Germinal center (tissue), 1 donor: ENCODE measurements around the gene DBN1.
A peak's percentile ranks its signal among the peaks of the same experiment; 100 is the strongest.

ENCODE experiments used
- DNase-seq: peaks from one replicate; pipeline ENCODE4 v3.0.0; 2012; ENCODE audit warnings: mixed read lengths, low spot score

DBN1 gene

GRCh38 chr5:177455661-177456590 lies 17.5 kb downstream of the DBN1 start:
- peak; percentile 97 for DNase-seq

- DNase-seq, result peak; percentile 91
Measured at GRCh38 chr5:177455036-177455660, 18.3 kb downstream of the DBN1 start.

GRCh38 chr5:177454397-177455035 lies 18.9 kb downstream of the DBN1 start:
- DNase-seq, result peak; percentile 96

- DNase-seq, result peak; percentile 47
Measured at GRCh38 chr5:177453852-177454396, 19.5 kb downstream of the DBN1 start.

- DNase-seq, result no peak
Measured at GRCh38 chr5:177452688-177453638, 20.5 kb downstream of the DBN1 start.

GRCh38 chr5:177450667-177451424 lies 22.6 kb downstream of the DBN1 start:
- DNase-seq, result no peak

- no peak for DNase-seq
Measured at GRCh38 chr5:177449140-177450061, 24.0 kb downstream of the DBN1 start.

GRCh38 chr5:177448244-177448950 lies 25.0 kb downstream of the DBN1 start:
- DNase-seq, result no peak

- no peak for DNase-seq
Measured at GRCh38 chr5:177447611-177448243, 25.7 kb downstream of the DBN1 start.

- peak; percentile 53 for DNase-seq
Measured at GRCh38 chr5:177447066-177447610, 26.3 kb downstream of the DBN1 start.

GRCh38 chr5:177446200-177447065 lies 27.0 kb downstream of the DBN1 start, which contains the start of gene PRR7:
PRR7 (plus strand) TSS chr5:177446814; CDS start chr5:177455068, 8,254 bp downstream.
- DNase-seq, result peak; percentile 85

GRCh38 chr5:177445917-177446199 lies 27.6 kb downstream of the DBN1 start:
- no peak for DNase-seq

GRCh38 chr5:177445052-177445916 lies 28.1 kb downstream of the DBN1 start:
- DNase-seq, result no peak

- DNase-seq, result no peak
Measured at GRCh38 chr5:177444106-177445051, 29.1 kb downstream of the DBN1 start.
